ACHN (cell line): ENCODE measurements around the gene STS.
A peak's percentile ranks its signal among the peaks of the same experiment; 100 is the strongest.

Source experiments
- DNase-seq: peaks from one replicate; pipeline ENCODE4 v3.0.0-alpha.2; 2015
- in situ Hi-C: cut with HindIII; loops from 2 replicates; pipeline ENCODE4 v1.10.0; 2017; ENCODE audit warnings: low sequenced_read_pairs, low pct_ligation_motif_present, low pct_unique_long_range_greater_than_20kb

Gene STS, protein sequence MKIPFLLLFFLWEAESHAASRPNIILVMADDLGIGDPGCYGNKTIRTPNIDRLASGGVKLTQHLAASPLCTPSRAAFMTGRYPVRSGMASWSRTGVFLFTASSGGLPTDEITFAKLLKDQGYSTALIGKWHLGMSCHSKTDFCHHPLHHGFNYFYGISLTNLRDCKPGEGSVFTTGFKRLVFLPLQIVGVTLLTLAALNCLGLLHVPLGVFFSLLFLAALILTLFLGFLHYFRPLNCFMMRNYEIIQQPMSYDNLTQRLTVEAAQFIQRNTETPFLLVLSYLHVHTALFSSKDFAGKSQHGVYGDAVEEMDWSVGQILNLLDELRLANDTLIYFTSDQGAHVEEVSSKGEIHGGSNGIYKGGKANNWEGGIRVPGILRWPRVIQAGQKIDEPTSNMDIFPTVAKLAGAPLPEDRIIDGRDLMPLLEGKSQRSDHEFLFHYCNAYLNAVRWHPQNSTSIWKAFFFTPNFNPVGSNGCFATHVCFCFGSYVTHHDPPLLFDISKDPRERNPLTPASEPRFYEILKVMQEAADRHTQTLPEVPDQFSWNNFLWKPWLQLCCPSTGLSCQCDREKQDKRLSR

GRCh38 chrX:7147413-7147977 lies at the start of gene STS:
Gene STS (plus strand): TSS chrX:7147712. CDS start chrX:7253200, 105,488 bp downstream.
- peak; percentile 13 for DNase-seq

GRCh38 chrX:7100022-7100421 lies 47.5 kb upstream of the STS start:
- in situ Hi-C loops: no loop called here
- no peak for DNase-seq

More at GRCh38 chrX:7147413-7147977, at the start of gene STS:
- in situ Hi-C loops: no loop called here

GRCh38 chrX:7102119-7102518 lies 45.4 kb upstream of the STS start:
- in situ Hi-C loops: no loop called here
- DNase-seq: no peak

GRCh38 chrX:7106649-7107048 lies 40.9 kb upstream of the STS start:
- in situ Hi-C loops: no loop called here
- no peak for DNase-seq

GRCh38 chrX:7108030-7108429 lies 39.5 kb upstream of the STS start:
- in situ Hi-C loops: no loop called here
- DNase-seq: no peak

DNA sequence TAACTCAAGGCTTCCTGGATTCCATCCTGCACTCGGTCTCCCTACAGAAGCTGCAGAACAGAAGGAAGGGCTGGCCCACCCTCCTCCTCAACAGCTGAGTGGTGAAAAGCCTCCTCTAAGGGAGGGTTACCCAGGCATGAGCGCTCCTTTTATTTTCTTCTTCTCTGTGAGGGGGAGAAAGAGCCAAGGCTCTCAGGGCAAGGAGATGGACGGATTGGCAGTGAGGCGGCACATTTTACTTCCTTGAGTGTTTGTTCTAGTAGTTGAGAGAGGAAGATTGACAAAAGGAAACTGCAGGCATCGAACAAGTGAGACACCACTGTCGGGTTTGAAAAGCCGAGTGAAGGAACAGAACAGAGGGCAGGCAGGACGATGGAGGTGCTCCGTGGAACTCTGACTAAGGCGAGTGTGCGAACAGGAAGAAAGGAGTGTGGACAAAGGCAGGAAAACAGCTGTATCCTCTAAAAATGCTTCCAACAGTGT lies 38.4 kb upstream of the STS start:
- DNase-seq: no peak
- in situ Hi-C loops: no loop called here

- in situ Hi-C loops: no loop called here
- DNase-seq: no peak
Observed at GRCh38 chrX:7109838-7110793, 37.4 kb upstream of the STS start.

DNA sequence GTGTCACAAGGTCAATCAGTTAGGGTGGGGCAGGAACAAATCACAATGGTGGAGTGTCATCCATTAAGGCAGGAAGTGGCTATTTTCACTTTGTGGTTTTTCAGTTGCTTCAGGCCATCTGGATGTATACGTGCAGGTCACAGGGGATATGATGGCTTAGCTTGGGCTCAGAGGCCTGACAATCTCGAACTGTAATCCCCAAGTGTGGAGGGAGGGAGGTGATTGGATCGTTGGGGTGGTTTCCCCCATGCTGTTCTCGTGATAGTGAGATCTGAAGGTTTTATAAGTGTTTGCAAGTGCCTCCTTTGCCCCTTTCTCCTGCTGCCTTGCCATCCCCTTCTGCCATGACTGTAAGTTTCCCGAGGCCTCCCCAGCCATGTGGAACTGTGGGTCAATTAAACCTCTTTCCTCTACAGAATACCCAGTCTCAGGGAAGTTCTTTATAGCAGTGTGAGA lies 36.7 kb upstream of the STS start:
- in situ Hi-C loops: no loop called here
- DNase-seq: no peak

GRCh38 chrX:7111518-7111917 lies 36.0 kb upstream of the STS start:
- DNase-seq: no peak
- in situ Hi-C loops: no loop called here

DNA sequence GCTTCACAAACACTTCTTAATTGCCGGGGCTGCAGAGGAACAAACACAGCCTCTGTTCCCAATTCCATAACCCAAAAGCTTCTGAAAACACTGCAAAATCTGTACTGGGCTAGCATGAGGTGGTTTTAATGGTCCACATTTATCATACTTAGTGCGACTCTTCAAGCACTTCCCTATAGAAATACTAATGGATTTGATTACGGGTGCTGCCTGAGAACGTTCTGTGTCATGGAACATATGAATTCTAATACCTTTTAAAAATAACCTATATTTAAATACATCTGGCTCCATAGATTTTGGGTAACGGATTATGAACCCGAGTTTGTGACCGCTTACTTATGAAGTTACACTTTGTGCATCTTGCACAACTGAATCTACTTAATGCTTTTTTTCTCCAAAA lies 35.4 kb upstream of the STS start:
- in situ Hi-C loops: no loop called here
- DNase-seq: no peak

DNA sequence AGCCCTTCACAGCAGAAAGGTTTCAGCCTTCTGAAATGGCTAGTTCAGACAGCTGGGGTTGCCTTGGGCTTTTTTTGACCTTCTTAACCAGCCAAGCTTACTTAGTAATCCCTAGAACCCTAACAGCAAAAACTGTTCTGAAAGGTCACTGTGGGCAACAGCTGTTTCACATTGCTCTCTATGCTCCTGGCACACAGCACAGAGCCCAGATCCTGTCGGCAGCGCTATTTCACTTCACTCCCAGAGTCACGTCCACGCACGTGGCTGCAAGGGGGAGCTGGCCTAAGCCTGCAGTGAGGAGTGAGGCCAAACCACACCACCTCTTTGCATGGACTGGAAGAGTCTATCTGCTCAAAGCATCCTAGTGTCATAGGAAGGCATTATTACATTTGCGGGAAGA lies 32.0 kb upstream of the STS start:
- in situ Hi-C loops: no loop called here
- DNase-seq: no peak

DNA sequence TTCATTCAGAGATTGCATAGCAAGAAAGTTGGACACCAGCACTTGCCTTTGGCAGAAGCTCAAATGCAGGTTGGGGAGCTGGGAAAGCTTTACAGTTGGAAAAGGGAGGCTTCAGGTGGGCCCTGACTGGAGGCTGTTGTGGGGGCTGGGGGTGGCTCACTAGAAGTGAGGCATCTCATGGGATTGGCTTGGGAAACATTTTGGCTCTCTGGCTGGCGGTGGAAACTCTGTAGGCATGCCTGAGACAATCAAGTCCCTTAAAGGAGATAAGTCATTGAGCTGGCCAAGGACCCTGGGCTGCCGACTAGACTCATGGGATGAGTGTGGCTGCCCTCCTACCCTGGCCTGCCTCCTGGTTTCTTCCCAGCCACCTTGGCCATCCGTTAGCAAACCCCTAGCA lies 31.4 kb upstream of the STS start:
- no peak for DNase-seq
- in situ Hi-C loops: no loop called here

DNA sequence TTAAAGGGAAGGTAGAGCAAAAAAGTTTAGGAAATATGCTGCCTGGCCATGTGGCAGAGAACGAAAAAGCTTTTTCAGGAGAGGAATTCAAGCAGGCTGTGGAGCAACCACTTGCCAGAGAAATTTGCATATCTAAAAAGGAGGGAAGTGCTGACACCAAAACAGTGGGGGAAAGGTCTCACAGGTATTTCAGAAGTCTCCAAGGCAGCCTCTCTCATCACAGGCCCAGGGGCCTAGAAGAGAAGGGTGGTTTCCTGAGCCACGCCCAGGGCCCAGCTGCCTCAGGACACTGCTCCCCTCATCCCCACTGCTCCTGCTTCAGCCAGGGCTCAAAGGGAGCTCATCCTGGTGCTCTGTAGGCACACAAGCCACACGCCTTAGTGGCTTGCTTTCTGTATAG lies 29.9 kb upstream of the STS start:
- DNase-seq: no peak
- in situ Hi-C loops: no loop called here

DNA sequence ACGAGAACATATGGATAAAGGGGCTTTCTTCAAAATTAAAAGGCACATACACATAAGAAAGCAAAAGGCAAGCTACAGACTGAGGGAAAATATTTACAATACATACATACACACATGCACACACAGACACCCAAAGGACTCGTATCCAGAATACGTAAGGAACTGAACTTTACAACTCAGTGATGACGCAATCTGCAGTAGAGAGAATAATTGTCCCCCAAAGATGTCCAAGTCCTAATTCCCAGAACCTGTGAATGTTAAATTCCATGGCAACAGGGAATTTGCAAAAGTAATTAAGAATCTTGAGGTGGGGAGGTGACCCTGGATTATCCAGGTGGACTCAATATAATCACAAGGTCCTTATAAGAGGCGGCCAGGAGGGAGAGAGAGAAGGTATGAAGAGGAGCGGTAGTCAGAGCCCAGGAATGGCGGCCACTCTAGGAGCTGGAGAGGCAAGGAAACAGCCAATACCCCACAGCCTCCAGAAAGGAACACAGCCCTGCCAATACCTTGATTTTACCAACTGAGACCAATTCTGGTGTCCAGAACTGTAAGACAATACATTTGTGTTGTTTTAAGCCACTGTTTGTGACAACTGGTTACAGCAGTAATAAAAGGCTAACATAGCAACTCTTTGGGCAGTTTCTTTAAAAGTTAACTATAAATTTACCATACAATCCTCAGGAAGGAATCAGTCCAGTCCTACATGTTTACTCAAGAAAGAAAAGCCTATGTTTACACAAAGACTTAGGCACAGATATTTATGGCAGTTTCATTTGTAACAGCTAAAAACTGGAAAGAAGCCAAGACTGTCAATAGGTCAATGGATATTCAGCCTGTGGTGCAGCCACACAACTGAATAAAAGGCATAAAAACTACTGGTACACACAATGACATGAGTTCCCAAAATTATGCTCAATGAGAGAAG lies 27.3 kb upstream of the STS start:
- no peak for DNase-seq
- in situ Hi-C loops: no loop called here

DNA sequence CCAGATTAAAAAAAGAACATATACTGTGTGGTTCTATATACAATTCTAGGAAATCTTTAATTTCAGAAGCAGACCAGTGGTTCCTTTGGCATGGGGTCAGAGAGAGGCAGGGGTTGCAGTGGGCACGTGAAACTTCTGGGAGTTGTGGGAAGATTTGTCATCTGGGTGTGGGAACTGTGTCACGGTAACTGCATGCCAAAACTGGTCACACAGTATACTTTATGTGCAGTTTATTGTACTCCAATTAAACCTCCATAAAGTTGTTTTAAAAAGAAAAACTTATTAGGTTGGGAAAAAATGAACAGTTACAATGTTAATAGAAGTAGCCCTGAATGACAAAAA lies 26.7 kb upstream of the STS start:
- DNase-seq: no peak
- in situ Hi-C loops: no loop called here

- in situ Hi-C loops: no loop called here
- DNase-seq: no peak
Observed at GRCh38 chrX:7127056-7127455, 20.5 kb upstream of the STS start.

DNA sequence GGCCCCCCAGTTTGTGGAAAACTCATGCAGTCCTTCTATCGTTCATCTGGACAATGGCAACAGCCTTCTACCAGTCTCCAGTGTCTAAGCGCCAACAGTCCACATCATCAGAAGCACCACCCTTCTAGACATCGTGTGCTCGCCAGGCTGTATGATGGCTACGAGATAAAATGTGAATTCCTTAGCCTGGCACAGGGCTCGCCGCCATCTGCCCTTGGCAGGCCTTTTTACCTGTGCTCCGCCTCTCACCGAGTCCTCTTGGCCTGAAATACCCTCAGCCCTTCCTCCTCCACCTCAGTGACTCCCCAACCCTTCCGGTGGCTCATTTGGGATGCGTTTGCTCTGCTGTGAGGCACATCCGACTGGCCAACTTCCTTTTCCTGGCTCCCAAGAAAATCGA lies 15.9 kb upstream of the STS start:
- in situ Hi-C loops: no loop called here
- no peak for DNase-seq
